ENCODE results near the gene LRBA.

GRCh38 chr4:150236626-150237025 is 778.5 kb downstream of the LRBA start:
- no peak for TF ChIP-seq POLR2A (IDR thresholded peaks at IDR 0.05; ENCODE audit: low read depth, low read length)
- TF ChIP-seq POLR2AphosphoS5 (IDR thresholded peaks at IDR 0.05; ENCODE audit: low read depth, low read length), result no peak
- TF ChIP-seq TAF1 (IDR thresholded peaks at IDR 0.05; ENCODE audit: low read depth, low read length), result no peak
- TF ChIP-seq SPI1 (IDR thresholded peaks at IDR 0.05; ENCODE audit: low read depth, low read length), result no peak
- no peak for TF ChIP-seq POU2F2 (IDR thresholded peaks at IDR 0.05; ENCODE audit: low read depth, low read length)

Data from GM12891 (cell line).